HG02884 (cell line): ENCODE results near the gene SH3GL1.
A peak's percentile ranks its signal among the peaks of the same experiment; 100 is the strongest.

Experiments
- ATAC-seq: cut with Tn5 transposase; IDR thresholded peaks from one replicate; pipeline ENCODE4 v1.9.1; 2021; ENCODE audit warnings: mild to moderate bottlenecking, moderate library complexity; ENCODE audit not compliant: unreplicated experiment

The SH3GL1 gene, protein sequence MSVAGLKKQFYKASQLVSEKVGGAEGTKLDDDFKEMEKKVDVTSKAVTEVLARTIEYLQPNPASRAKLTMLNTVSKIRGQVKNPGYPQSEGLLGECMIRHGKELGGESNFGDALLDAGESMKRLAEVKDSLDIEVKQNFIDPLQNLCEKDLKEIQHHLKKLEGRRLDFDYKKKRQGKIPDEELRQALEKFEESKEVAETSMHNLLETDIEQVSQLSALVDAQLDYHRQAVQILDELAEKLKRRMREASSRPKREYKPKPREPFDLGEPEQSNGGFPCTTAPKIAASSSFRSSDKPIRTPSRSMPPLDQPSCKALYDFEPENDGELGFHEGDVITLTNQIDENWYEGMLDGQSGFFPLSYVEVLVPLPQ

DNA sequence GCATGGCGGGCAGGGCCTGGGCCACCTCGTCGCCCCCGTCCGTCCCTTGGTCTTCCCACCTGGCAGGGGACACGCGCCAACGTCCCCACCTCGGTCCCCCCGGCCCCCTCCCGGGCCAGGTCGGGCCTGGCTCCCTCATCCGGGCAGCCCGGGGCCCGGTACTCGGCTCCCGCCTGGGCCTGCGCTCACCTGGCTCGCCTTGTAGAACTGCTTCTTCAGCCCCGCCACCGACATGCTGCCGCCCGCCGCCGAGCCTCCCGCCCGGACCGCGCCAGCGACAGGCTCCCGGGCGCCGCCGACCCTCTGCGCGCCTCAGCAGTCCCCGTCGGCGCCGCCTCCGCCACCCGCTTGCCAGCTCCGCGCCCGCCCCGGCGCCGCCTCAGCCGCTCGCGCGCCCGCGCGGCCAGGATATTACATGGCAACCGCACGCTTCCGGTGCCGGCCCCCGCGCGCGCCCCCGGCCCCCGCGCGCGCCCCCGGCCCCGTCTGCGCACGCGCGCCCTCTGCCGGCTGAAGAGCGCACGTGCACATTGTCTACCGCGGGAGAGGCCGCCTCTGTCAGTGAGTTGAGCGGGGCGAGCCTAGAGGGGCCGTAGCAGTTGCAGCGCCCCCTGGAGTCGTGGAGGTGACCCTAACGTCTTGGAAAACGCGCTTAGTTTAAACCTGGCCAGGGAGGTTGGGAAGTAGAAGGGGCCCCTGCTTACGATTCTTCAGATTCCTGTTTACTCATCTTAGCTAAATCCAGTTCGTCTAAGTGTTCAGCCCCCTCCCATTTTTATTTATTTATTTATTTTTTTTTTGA is at the start of gene SH3GL1:
Gene SH3GL1, minus strand, starts transcription at position 413 of the 802 bp plus-strand sequence. Its CDS starts 179 bp downstream, at position 234.
- peak; percentile 51 for ATAC-seq

DNA sequence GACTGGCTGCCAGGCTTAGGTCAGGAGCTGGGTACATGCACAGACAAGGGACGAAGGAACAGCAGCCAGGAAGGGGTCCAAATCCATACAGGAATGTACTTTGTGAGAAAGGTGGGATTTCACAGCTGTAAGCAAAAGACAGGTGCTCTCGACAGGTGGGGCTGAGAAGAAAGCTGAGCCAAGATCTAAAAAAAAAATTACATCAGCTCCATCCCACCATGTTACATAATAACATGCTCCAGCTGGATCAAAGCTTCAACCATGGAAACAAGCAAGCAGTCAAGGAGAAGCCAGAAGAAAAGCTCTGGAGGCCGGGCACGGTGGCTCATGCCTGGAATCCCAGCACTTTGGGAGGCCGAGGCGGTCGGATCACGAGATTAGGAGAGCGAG is 49.3 kb upstream of the SH3GL1 start:
- no peak for ATAC-seq

DNA sequence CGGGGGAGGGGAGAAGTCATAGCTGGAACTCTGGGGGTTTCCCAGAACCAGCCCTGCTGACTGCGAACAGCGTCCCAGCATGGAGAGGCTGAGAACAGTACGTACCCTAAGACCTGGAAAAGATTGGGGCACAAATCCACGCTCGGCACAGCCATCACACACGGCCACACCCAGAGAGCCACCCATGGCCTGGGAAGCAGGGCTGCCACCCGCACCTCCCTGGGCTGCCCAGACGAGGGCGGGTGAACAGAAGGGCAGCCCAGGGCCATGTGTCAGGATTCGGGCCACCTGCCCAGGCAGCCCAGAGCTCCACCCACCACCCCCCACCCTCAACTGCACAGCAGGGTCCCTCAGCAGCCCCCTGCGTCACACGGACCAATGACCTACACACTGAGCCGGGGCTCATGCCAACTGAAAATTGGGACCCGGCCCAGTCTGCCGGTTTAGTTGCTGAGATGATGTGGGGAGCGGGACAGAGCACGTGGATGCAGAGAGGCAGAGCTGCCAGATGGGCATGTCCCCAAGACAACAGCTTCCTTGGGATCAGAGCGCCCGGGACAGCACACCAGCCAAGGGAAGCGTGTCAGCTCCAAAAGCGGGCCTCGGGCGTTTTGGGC is 48.8 kb upstream of the SH3GL1 start:
- no peak for ATAC-seq

DNA sequence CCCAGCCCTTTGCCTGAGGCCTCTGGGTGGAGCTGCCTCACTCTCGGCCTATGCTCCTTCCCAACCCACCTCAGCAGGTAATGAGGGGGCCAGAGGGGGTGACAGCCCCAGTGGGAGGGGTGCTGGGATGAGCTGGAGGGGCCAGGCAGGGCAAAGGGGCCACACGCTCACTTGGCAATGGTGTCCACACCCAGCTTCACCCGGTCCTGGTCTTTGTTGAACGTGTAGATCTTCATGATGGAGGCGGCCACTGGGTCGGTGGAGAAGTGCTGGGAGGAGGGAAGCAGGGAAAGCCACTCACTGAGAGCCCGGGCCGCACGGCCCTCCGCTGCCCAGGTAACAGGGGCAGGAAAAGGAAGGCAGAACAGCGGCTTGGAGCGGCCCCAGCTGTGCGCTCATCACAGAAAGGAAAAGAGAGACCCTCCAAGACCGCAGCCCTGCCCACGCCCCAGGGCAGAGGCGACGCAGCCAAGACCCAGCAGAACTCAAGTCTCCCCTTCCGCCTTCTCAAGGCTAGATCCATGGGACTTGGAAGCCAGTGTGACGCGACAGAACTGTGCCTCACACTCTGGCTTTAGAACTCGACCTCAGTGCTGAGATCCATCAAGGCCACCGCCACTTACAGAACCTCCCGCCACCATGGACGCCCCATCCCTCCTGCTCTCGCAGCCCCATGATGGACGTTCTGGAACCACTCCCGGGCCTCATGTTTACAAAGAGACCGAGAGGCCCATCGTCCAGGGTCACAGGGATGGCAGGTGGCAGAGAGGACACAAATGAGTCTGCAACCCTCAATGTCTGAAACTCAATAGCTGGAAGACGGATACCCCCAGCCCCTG is 48.0 kb upstream of the SH3GL1 start:
- no peak for ATAC-seq

DNA sequence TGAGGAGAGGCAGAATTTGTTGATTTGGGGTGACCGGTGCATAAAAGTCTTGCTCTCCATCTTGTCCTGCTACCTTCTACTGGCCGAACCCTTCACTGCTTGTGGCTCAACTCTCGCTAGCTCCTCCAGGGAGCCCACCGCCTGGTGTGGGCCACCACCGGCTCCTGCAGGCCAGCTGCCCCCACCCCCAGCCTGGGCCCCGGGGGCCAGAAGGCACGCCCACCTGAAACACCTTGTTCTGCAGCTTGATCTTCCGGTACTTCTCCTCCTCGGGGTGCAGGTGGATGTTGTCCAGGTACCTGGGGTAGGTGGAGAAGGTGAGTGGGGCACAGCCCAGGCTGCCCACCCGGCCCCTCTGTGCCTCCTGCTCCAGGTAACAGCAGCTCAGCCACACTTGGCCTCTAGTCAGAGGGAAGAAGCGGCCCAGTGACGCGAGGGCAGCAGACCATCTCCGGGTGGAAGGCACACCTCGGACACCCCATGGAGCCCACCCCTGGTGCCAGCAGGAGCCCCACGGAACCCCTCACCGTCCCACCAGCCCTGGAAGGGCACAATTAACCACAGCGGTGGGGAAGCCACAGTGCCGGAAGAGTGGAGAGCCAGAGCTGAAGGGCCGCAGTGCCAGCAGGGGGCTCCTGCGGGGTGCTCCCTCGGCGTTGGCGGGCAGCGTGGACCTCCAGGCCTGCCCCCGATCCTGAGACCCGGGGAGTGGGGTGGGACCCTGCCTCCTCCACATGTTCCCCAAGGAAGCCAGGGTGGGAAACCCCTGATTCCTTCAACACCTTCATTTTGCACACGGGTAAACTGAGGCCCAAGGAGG is 47.2 kb upstream of the SH3GL1 start:
- ATAC-seq = no peak

DNA sequence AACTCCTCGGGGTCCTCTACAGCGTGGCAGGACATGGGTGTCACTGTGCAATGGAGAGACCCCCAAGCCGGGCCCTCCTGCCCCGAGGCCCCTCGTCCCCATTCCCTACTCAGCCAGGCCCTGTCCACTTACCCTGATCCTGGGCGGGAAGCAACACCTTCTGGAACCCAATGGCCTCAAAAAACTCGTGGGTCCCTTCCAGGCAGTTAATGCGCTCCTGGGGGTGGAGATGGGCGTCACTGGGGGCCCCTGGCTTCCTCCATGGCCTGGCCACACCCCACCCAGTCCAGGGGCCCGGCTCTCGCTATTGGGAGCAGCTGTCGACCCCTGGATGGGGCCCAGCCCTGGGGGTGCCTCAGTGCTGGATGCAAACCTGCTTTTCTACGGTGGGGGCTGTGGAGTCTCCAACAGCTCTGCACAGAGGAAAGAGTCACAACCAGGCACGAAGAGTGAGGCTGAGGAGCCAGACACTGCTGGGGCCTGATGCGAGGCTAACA is 46.4 kb upstream of the SH3GL1 start:
- no peak for ATAC-seq

DNA sequence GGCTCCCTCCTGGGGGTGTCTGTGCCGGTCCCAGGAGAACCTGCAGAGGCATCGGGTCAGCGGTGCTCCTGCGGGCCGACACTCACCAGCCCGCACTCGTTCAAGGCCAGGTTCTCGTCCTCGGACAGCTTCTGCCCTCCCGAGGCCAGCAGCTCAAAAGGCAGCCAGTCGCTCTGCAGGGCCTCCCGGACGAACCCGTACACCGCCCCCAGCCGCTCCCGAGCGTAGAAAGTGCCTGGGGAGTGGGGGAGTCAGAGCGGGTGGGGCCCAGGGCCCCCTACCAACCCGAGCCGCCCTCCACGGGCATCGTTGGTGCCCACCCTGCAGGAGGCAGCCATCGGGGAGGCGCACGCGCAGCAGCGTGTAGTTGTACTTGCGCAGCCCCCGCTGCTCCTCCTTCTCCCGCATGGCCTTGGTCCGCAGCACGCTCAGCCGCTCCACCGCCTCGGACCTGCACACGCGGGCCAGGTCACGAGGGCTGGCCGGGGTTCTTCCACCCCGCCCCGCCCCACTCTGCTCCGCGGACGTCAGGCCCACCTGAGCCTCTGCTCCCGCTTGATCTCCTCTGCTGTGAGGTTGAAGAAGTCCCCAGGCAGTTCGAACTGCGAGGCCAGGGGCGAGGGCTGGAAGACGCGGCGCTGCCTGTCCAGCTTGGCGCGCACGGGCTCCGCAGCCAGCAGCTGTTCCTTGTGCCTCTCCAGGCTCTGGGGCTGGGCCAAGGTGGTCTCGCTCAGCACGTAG is 45.8 kb upstream of the SH3GL1 start:
- ATAC-seq = no peak

DNA sequence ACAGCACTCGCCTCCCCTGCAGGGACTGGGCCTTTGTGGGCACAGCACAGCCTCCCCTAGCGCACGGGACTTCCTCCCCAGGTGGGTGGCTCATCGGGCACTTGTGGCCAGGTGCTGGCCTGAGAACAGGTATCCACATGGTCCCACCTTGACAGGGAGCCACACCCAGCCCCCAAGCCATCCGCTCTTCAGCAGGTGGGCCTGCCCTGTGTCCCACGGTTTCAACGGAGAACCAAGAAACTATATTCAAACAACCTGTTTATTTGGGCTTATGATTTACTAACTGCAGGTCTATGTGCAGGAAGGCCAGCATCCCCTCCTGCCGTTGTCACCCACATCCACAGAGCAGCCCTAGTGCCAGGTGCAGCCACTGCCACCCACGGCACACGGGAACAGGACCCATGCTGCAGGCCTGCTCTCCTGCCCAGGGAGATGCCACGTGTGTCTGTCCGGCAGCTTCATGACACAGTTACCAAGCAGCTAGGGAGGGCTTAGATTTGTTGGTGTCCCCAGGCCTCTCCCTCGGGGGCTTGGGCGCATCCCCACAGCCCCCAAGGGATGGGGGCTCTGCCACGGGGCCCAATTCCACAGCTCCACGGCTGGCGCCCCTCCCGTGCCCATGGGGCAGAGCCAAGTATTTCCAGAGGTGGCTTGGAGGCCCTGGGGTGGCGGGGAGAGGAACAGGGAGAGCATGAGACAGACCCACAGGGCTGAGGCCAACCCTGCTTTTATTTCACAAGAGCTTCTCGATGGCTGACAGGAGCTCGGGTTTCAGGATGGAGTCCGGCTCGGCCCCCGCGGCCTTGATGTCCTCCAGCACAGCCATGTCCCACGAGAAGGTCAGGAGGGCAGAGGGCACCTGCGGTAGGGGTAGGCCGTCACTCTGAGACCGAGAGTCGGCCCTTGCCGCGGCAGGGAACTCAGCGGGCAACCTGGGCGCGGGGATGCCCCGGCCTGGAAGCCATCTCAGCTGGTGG is 44.7 kb upstream of the SH3GL1 start:
- no peak for ATAC-seq

DNA sequence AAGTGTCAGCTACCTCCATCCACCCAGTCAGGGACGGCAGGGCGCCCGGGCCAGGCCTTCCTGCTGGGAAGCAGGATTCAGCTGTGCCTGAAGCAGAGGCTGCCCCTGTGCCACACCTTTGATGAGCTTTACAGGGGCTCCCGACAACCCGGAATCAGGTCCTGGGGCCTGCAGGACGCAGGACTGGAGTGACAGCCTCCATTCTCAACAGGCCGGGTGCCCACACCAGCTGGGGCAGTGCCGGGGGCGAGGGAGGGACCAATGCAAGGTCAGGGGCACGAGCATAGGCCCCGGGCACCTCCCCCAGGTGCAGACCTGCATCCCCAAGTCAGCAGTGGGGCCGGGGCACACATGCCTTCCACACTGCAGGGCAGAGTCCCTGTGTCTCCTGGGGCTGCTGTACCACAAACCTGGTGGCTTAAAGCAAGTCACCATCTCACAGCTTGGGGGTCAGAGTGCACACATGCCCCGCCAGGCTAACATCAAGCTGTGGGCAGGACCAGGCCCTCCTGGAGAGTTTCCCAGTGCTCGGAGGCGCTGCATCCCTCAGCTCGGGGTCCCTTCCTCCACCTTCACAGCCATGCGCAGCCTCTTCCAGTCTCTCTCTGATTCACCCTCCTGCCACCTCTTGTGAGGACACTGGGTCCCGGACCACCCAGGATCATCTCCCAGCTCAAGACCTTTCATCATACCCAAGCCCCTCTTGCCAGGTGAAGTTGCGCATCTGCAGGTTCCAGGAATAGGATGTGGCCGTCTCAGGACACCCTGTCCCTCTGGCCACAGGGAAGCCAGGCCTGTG is 43.8 kb upstream of the SH3GL1 start:
- ATAC-seq = no peak

DNA sequence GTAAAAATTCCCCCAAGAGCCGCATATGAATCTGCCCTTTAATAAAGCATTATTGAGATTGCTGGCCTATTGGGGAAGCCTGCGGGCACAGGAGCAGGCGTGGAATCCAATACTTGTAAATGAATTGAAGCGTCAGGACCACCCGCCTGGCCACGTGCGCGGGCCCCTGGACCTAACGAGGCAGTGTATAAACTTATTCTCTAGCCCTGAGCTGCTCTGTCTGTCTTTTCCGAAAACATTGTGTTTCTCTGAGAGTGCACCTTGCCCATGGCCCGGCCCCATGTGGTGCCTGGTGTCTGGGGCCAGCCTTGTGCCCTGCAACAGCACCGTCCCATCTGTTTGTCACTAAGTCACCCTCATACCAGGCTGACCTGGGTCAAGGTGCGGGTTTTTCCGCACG is 42.8 kb upstream of the SH3GL1 start:
- ATAC-seq = no peak

DNA sequence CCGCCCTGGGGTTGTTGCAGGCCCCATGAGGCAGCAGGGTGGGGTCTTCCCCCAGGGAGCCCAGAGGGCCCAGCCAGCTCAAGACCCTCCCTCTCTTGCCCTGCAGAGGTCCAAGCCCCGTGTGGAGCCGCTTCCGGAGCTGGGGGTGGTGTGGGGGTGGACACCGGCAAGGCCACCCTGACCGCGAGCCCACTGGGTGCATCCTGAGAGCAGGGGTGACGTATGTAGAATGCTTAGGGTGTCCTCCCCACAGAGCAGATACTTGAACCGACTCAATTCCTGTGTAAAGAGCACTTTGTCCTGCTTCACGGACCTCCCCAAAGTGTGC is 42.4 kb upstream of the SH3GL1 start:
- no peak for ATAC-seq

DNA sequence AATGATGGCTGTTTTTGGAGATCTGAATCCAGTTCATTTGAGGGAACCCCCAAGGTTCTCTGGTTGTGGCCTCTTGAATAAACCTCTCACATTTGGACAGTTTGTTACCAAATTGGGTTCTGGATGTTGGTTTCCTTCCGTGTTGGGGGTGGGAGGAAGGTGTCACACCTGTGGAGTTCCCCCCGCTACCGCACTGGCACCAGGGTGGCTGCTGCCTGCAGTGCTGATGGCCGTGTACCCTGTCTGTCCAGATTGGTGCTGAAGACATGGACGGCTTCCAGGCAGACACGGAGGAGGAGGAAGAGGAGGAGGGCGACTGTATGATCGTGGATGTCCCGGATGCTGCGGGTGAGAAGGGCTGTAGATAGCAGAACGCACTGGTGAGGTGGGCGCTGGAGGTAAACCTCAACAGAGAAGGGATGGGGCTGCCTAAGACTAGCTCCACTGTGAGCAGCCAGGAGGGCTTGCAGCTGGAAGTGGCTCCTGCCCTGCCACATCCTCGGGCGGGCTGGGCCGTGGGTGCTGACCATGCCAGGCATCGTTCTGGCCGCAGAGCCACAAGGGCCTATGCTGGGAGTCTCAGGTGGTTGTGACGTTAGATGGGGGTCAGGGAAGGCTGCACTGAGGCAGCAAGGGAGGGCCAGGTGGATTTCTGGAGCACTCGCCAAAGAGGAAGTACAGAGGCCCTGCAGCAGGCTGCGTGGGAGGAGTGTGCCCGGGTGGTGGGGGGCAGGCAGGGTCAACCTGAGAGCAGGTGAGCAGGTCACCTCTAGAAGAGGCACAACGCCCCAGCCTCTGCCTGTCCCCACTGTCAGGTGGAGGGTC is 41.9 kb upstream of the SH3GL1 start:
- ATAC-seq = no peak

DNA sequence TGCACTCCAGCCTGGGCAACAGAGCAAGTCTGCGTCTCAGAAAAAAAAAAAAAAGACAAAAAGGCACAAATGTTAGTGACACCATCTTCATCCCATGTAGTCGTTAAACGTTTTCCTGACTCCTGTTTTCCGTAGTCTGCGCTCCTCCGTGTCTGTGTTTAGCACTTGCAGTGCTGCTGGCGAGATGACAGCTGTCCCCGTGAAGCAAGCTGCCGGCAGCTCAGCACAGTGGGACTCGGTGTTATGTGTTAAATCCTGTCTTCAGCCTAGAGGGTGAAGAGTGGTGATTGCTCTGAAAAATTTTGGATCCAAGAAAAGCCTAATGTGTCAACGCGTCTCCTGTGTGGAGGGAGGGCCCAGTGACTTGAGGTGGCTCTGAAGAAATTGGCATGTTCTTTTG is 38.9 kb upstream of the SH3GL1 start:
- ATAC-seq = no peak

DNA sequence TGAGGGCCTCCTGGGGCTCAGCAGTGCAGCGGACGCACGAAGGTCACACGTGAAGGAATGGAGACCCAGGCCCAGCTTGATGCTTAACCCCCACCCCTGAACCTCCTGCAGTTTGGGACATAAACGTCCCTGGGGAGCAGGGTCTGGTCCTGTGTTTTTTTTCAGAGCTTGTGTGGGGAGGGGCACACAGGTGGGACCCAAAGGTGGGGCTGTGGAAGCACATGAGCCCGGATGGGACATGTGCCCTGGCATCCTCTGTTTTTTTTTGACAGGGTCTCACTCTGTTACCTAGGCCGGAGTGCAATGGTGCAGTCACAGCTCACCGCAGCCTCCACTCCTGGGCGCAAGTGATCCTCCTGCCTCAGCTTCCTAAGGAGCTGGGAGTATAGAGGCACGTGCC is 36.8 kb upstream of the SH3GL1 start:
- no peak for ATAC-seq

DNA sequence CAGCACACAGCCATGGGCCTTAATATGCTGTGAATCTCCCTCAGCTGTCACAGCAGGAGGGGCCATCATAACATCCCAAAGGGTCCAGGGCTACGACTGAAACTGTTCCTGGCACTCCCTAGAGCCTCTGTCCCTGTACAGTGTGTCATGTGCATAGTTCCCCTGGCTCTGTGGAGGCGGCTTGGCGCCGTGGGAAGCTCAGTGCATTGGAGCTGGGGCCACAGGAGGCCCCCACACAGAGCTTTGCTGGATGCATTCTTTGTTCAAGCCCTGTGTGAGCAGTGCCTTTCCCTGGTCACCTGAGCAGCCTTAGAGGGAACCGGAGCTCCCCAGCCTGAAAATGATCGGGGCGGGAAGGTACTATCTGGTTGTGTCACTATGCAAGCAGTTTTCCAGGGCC is 35.9 kb upstream of the SH3GL1 start:
- ATAC-seq = no peak

DNA sequence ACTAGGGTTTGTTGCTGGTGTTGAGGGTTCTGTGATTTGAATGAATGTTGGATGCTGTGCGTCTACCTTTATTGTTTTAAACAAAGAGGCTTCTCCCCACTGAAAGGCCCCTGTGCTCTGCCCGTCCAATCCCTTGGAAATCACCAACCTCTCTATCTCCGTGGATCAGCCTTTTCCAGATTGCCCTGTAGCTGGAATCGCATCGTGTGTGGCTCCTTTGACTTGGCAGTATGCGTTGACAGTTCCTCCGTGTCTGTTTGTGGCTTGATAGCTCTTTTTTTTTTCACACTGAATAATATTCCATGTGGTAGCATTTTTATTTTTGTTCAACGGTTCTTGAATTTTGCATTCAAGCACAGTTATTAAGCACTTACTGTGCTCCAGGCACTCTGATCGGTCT is 34.0 kb upstream of the SH3GL1 start:
- no peak for ATAC-seq
